C4-2B (cell line): ENCODE data around the gene ELL.

Experiments used
- CTCF ChIP-seq: fragments of 450-650 bp; conservative IDR thresholded peaks from 2 replicates; pipeline ENCODE4 v1.5.1; 2017; ENCODE audit warnings: mild to moderate bottlenecking
- ZFX ChIP-seq: fragments of 450-650 bp; IDR thresholded peaks from 2 replicates; pipeline ENCODE4 v1.6.1; 2017

GRCh38 chr19:18421371-18421959 lies 100.4 kb downstream of the ELL start:
- TF ChIP-seq CTCF (no peak), ZFX (no peak)
